Left ventricle myocardium superior (tissue), 1 donor: Measurements from ENCODE around the gene SYNM. TPM values are rescaled to one million over a fixed set of nuclear protein-coding genes. Genes with fewer than 3 reads are reported as not detected.
A peak's percentile ranks its signal among the peaks of the same experiment; 100 is the strongest.
"Not testable (repeated sequence)": the region's sequence is repeated elsewhere in the genome, so short reads cannot be mapped to it uniquely, and the experiment has no call there.

Source experiments
- ATAC-seq: fragments of 200-7000 bp; cut with Tn5 transposase; one replicate; pipeline ENCODE4 v1.9.1; 2020; ENCODE audit warnings: mild to moderate bottlenecking, moderate library complexity
- DNase-seq: peaks from one replicate; pipeline ENCODE4 v3.0.0-alpha.2; 2020
- intact Hi-C: fragments of 100-400 bp; cut with micrococcal nuclease; formaldehyde crosslinking; loops from one replicate; pipeline ENCODE4 v1.11.0; 2022
- long read RNA-seq: library from polyadenylated mRNA; unstranded; transcript quantifications from one replicate; pipeline ENCODE4 v2.0.0, GENCODE V29; 2021
- total RNA-seq: library from RNA; stranded (reverse); fragmentation: NEBNext Ultra II Directional; extraction: Animal tissue kit (Norgen Biotek cat#: 25700); gene quantifications from one replicate; pipeline ENCODE4 v1.2.1, GENCODE V29; 2021
- donor health status: DM: no; HTN: yes; CAD: no; lungs with severe emphysema.

Gene SYNM
- total RNA-seq: 329 TPM
- long read RNA-seq, full-length matches to known transcripts: 218 of 426 reads
- long read RNA-seq, partial matches to known transcripts: 100 of 426 reads
- long read RNA-seq, other reads (novel, unspliced or antisense): 108 of 426 reads

DNA sequence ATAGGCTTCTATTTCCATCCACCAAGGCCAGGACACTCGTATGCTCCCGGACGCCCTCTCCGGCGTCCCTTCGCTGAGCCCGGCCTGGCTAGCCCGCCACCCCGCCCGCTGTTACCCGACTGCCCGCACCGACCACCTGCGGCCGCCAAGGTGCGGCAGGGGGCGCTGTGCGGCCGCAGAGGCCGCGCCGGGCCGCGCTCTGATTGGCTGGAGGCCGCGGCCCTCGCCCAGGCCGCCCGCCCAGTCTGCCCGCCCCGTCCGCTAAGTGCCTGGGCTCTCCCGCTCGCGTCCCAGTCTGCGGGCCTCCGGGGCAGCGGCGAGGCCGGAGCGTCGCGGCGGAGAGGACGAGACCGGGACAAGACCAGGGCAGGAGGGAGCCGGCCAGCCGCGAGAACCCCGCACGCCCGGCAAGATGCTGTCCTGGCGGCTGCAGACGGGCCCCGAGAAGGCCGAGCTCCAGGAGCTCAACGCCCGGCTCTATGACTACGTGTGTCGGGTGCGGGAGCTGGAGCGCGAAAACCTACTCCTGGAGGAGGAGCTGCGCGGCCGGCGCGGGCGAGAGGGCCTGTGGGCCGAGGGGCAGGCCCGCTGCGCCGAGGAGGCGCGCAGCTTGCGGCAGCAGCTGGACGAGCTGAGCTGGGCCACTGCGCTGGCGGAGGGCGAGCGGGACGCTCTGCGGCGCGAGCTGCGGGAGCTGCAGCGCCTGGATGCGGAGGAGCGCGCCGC, at the start of gene SYNM:
Gene SYNM (plus strand): TSS at position 293 of the 726 bp plus-strand sequence. CDS start 120 bp downstream, at position 413.
- peak; percentile 91 for DNase-seq
- ATAC-seq: peak; percentile 83
- intact Hi-C loops: loop anchor here (2.0 kb wide), 1 partner anchor 108 kb away; no protein-coding TSS in a partner anchor

DNA sequence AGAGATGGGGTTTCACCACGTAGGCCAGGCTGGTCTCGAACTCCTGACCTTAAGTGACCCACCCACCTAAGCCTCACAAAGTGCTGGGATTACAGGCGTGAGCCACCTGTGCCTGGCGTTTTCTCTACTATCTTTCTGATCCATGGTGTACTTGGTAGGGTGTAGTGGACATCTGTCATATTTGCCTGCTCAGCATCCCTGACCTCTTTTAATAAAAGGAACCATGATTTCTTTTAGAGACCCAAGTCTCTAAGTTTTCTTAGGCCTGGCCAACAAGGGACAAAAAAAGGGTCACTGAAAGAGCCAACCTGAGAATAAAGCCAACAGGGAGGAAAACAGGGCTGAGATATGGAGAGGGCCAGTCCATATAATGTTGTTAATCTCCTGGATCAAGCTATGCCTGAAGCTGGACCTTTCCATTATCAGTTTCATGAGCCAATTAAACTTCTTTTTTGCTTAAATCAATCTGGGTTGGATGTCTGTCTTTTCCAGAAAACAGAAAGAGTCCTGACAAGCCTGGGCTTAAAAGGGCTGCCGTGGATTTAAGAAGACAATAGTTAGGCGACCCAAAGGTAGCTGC, 49.2 kb upstream of the SYNM start:
- ATAC-seq: no peak
- no peak for DNase-seq
- intact Hi-C loops: no loop called here

- ATAC-seq: no peak
- no peak for DNase-seq
- intact Hi-C loops: no loop called here
Measured at GRCh38 chr15:99057020-99057419, 47.9 kb upstream of the SYNM start.

DNA sequence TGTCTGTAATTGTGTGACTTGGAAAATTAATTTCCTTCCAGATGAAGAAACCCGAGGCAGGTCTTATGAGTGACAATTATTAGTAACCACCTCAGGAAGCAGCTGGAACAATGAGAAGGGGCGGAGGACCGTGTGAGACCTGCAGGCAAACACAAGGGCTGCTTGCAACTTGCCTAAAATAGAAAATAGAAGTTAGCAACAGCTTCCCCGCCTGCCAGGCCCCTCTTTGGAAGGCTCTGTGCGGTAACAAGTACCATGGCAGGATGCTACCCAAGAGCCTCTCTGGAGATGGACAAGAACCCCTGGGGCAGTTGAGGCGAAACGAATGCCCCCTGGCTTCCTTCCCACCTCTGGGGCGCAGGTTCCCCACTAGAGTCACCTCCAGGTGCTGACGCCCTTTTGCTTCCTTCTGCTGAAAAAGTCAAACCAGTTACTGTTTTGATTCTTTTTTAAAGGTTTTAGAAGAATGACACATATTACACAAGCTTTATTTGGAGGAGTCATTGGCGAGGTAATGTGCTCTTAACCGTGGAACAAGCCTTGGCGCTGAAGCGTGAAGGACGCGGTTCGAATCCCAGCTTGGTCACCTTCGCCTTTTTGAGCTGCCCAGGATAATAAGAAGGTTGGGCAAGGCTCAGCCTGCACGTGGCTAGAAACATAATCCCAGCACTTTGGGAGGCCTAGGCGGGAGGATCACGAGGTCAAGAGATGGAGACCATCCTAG, 47.0 kb upstream of the SYNM start:
- peak; percentile 57 for ATAC-seq
- peak; percentile 50 for DNase-seq
- intact Hi-C loops: no loop called here

- intact Hi-C loops: no loop called here
- peak; percentile 8 for ATAC-seq
- no peak for DNase-seq
Measured at GRCh38 chr15:99058421-99058870, 46.4 kb upstream of the SYNM start.

GRCh38 chr15:99059010-99059981, 45.6 kb upstream of the SYNM start:
- intact Hi-C loops: no loop called here
- ATAC-seq (peak; percentile 89), DNase-seq (peak; percentile 86)

DNA sequence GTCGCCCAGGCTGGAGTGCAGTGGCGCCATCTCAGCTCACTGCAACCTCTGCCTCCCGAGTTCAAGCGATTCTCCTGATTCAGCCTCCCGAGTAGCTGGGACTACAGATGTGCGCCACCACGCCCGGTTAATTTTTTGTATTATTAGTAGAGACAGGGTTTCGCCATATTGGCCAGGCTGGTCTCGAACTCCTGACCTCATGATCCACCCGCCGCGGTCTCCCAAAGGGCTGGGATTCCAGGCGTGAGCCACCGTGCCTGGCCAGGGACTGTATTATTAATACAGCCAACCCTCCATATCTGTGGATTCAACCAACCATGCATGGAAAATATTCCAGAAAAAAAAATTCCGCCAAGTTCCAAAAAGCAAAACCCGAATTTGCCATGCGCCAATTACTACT, 44.7 kb upstream of the SYNM start:
- ATAC-seq, DNase-seq, intact Hi-C loops: not testable (repeated sequence)

DNA sequence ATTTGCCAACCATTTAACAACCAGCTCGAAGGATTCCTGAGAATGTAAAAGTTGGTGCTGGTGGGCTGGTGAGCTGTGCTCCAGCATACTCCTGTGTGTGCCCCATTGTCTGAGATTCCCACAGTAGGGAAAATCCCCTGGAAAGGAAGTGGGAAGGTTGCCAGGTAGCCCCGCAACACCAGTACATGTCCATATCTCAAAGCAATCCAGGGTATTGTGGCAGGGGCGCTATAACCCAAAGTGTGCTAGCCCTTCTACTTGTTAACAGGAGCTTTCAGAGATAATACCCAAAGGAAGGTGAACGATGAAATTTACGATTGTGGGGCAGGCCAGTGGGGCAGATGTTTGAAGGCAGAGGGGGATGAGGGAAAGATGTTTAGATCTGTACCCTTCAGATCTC, 42.7 kb upstream of the SYNM start:
- intact Hi-C loops: no loop called here
- DNase-seq (no peak), ATAC-seq (no peak)

DNA sequence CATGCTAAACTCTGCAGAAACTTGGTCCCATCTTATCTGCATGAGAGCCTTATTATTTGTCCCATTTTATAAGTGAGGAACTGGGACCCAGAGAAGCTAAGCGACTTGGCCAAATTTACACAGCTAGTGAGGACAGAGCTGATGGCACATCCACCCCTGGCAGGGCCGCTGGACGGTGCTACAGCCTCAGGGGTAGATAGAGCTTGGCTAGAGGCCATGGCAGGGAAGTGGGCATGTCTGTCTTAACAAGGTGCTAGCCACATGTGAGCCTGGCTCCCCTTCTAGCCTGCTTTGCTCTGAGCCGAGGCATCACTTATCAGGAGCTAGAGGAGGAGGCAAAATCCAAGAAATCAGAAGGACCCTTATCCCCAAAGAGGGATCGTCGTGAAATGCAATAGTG, 36.7 kb upstream of the SYNM start:
- peak; percentile 24 for ATAC-seq
- intact Hi-C loops: no loop called here
- no peak for DNase-seq

DNA sequence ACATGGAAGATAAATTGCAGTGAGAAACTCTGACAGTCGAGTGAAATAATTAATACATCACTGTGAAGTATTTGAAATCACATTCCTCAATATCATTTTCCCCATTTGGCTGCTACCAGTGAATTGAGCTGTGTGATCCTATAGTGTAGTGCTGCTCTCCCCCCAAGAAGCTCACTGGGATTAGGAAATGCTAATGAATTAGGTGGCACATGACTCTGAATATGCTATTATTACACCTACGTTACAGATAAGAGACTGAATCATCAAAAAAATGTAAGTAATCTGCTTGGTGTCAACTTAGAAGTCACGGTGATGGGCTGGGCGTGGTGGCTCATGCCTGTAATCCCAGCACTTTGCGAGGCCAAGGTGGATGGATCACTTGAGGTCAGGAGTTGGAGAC, 34.7 kb upstream of the SYNM start:
- intact Hi-C loops: no loop called here
- no peak for DNase-seq
- ATAC-seq: no peak

- intact Hi-C loops: no loop called here
- ATAC-seq (no peak), DNase-seq (no peak)
Measured at GRCh38 chr15:99071091-99071680, 33.7 kb upstream of the SYNM start.

DNA sequence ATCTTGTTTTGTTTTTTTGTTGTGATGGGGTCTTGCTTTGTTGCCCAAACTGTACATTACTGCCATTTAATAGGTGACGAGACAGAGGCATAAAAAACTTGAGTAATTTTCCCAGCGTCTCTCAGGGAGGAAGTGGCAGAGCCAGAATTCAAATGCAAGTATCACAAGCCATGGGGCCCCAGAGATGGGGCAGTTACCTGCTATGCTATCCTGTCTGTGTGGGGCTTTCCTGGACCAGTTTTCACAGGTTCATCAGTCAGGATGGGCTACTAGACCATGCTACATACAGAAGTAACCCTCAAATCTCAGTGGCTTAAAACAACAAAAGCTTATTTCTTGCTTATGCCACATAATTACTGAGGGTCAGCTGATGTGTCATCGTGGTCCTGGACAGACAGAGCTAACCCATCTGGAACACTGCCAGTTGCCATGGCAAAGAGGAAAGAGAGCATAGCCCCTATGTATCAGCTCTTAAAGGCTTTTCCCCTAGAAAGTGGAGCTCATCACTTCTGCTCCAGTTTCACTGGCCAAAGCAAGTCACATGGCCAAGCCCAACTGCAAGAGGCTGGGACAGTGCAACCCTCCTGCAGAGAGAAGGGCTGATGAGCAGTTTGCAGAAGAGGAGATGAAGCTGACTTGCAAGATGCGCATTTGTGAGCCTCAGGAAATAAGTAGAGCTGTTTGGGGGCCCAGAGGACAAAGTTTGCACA, 31.7 kb upstream of the SYNM start:
- ATAC-seq (no peak), DNase-seq (no peak)
- intact Hi-C loops: no loop called here

DNA sequence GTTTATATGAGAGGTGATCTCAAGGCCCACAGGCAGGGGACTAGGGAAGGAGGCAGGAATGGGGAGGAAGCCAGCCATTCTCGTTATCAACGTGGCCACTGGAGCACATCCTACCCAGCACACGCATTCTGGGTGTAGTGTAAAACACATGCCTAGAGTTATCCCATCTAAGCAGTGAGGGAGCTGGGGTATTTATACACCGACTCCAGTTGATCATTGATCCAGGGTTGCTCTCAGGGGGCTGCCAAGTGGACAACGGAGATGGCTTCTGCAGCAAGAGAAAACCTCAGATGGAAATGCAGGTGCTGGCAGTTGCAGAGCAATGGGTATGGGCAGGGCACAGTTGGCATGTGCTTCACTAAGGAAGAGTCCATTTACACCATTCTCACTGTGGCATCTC, 30.4 kb upstream of the SYNM start:
- ATAC-seq: no peak
- no peak for DNase-seq
- intact Hi-C loops: no loop called here

DNA sequence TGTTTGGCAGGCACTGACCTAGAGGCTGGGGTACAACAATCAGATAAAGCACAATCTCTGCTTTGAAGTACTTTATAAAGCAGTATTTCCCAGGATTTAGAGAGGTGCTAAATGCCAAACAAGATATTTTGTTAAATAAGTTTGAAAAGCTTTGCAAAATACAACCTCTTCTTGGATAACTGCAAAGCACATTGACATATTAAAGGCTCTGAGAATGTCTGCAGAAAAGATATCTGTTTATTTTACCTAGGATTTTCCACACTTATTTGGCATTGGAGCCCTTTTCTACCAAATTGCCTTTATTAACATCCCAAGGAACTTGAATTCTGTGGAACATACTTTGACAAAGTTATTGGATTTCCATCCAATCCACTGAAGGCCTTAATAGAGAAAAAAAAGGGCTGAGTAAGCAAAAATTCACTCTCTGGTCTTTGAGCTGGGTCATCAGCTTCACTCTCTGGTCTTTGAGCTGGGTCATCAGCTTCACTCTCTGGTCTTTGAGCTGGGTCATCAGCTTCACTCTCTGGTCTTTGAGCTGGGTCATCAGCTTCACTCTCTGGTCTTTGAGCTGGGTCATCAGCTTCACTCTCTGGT, 29.7 kb upstream of the SYNM start:
- intact Hi-C loops: loop anchor here (5.0 kb wide), 1 partner anchor 633 kb away; no protein-coding TSS in a partner anchor
- DNase-seq, ATAC-seq: not testable (repeated sequence)

GRCh38 chr15:99076109-99076508, 28.8 kb upstream of the SYNM start:
- no peak for ATAC-seq
- intact Hi-C loops: loop anchor here (2.0 to 5.0 kb wide), 2 partner anchors 557 to 634 kb away; no protein-coding TSS in a partner anchor
- DNase-seq: no peak

GRCh38 chr15:99076555-99077308, 28.1 kb upstream of the SYNM start:
- DNase-seq (no peak), ATAC-seq (peak; percentile 89)
- intact Hi-C loops: loop anchor here (2.0 to 5.0 kb wide), 2 partner anchors 558 to 634 kb away; no protein-coding TSS in a partner anchor

DNA sequence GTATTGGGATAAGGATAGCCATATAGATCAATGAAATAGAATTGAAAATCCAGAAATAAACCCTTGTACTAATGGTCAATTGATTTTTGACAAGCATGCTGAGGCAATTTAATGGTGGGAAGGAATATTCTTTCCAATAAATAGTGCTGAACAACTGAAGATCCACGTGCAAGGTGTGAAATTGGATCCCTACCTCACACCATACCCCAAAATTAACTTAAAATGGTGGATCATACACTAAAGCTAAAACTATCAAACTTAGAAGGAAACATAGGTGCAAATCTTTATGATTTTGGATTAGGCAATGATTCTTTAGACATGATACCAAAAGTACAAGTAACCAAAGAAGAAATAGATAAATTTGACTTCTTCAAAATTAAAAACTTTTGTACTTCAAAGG, 22.1 kb upstream of the SYNM start:
- ATAC-seq (no peak), DNase-seq (no peak)
- intact Hi-C loops: no loop called here
